PC-9 (cell line): ENCODE data around the gene NAT14.

Experiments
- CTCF ChIP-seq: fragments of 200-600 bp; sonication (generic); conservative IDR thresholded peaks from 2 replicates; pipeline ENCODE4 v1.6.1; 2017; ENCODE audit warnings: mixed run types, antibody characterized with exemption, mild to moderate bottlenecking, moderate library complexity
- EZH2 ChIP-seq: fragments of 200-600 bp; sonication (generic); IDR thresholded peaks from 2 replicates; pipeline ENCODE4 v1.8.0; 2017; ENCODE audit warnings: antibody characterized with exemption, low read depth

GRCh38 chr19:55504981-55505380 is 20.0 kb downstream of the NAT14 start:
- TF ChIP-seq CTCF, result no peak
- TF ChIP-seq EZH2, result no peak
